ENCODE measurements around the gene EEF1A2. TPM values are rescaled to one million over a fixed set of nuclear protein-coding genes. Genes with fewer than 3 reads are reported as not detected.
A peak's percentile ranks its signal among the peaks of the same experiment; 100 is the strongest.

EEF1A2 gene
- polyA plus RNA-seq, 3 donors, result 0.08 TPM; not detected in 2

- Mint-ChIP-seq H3K9me3 (peaks cover 0 to 21% (median 11%) of the 10 kb centered on the region in 7 donors), H3K27ac (no peak overlapping the region), H3K27me3 (ENCODE audit: low read depth in 3 of 3) (peaks cover 8 to 13% (median 13%) of the 10 kb centered on the region in 3 donors), H3K4me1 (no peaks in the 10 kb centered on the region), H3K4me3 (no peak overlapping the region), H3K36me3 (no peaks in the 10 kb centered on the region)
- TF ChIP-seq, protein P1, sequence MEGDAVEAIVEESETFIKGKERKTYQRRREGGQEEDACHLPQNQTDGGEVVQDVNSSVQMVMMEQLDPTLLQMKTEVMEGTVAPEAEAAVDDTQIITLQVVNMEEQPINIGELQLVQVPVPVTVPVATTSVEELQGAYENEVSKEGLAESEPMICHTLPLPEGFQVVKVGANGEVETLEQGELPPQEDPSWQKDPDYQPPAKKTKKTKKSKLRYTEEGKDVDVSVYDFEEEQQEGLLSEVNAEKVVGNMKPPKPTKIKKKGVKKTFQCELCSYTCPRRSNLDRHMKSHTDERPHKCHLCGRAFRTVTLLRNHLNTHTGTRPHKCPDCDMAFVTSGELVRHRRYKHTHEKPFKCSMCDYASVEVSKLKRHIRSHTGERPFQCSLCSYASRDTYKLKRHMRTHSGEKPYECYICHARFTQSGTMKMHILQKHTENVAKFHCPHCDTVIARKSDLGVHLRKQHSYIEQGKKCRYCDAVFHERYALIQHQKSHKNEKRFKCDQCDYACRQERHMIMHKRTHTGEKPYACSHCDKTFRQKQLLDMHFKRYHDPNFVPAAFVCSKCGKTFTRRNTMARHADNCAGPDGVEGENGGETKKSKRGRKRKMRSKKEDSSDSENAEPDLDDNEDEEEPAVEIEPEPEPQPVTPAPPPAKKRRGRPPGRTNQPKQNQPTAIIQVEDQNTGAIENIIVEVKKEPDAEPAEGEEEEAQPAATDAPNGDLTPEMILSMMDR (IDR thresholded peaks at IDR 0.05), result no peak
- Histone ChIP-seq H3K79me2 (ENCODE audit: insufficient read depth, low read length) (no peaks in the 10 kb centered on the region), H3K4me1 (ENCODE audit: control insufficient read depth in 1 of 2, insufficient read depth in 2 of 2, low read length in 2 of 2) (no peaks in the 10 kb centered on the region), H3K27me3 (ENCODE audit: control insufficient read depth in 2 of 2, insufficient read depth in 2 of 2, low read length in 2 of 2) (peaks cover 0 to 9% of the 10 kb centered on the region in 2 donors), H3K27ac (ENCODE audit: low read depth in 1 of 2, low read length in 2 of 2) (no peak overlapping the region), H4K20me1 (ENCODE audit: insufficient read depth, low read length) (no peaks in the 10 kb centered on the region), H3K36me3 (replicated peaks in 1 of 2; ENCODE audit: control insufficient read depth in 1 of 2, insufficient read depth in 2 of 2, low read length in 2 of 2) (no peaks in the 10 kb centered on the region), H3K9me3 (replicated peaks in 1 of 2; ENCODE audit: control insufficient read depth in 1 of 2, insufficient read depth in 1 of 2, low read length in 2 of 2) (peaks cover 8 to 18% of the 10 kb centered on the region in 2 donors), H3K9ac (ENCODE audit: insufficient read depth, low read length, poor library complexity, severe bottlenecking) (no peak overlapping the region), H3K4me3 (replicated peaks in 1 of 3; ENCODE audit: low read depth in 2 of 3, low read length in 3 of 3) (no peak overlapping the region), H3K4me2 (replicated peaks; ENCODE audit: extremely low read depth, low read length, poor library complexity, severe bottlenecking) (no peak overlapping the region), H2AFZ (ENCODE audit: insufficient read depth, low read depth, low read length, poor library complexity, severe bottlenecking) (no peak overlapping the region)
- intact Hi-C loops (cut with micrococcal nuclease), result no loop called here
- WGBS (ENCODE audit: insufficient coverage), result 69% methylated on average over 23 of the region's 31 CpGs
- DNase-seq, result no peak
These were observed 52.5 kb downstream of the EEF1A2 start for GRCh38 chr20:63446216-63447024.

DNA sequence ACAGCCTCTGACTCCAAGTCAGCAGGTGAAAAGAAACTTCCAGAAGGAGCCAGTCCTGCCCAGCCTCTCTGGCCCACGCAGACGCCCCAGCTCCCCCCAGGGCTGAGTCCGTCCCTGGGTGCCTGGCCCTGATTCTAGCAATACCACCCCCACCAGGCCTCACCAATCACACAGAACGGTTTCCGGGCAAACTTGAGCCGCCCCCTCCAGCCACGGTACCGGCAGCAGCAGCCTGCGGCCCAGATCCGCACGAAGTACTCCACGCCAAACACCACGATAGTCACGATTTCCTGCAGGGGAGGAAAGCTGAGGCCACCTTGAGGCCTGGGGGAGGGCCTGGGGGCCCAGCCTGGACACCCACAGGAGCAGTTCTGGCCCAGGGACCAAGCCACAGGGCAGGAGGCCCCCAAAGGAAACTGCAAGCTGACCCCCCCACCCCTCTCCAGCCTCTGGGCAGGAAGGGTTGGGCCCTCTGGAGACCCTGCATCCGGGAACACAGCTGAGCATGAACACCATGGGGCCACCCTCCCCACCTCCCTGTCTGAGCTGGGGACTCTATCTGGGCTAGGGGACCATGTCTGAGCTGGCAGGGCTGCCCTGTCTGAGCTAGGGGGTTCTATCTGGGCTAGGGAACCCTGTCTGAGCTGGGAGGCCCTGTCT, 53.7 kb downstream of the EEF1A2 start:
- H3K9ac ChIP-seq (ENCODE audit: insufficient read depth, low read length, poor library complexity, severe bottlenecking), result no peak overlapping the region
- Mint-ChIP-seq H3K4me3 (no peak overlapping the region), H3K9me3 (peaks cover 0 to 21% (median 11%) of the 10 kb centered on the region in 7 donors), H3K27me3 (ENCODE audit: low read depth in 3 of 3) (peaks cover 13 to 18% (median 18%) of the 10 kb centered on the region in 3 donors), H3K4me1 (no peaks in the 10 kb centered on the region), H3K27ac (peak overlapping the region in 1 of 7 donors; percentile 82), H3K36me3 (no peaks in the 10 kb centered on the region)
- H3K27me3 ChIP-seq (ENCODE audit: control insufficient read depth in 2 of 2, insufficient read depth in 2 of 2, low read length in 2 of 2), result peaks cover 3 to 14% of the 10 kb centered on the region in 2 donors
- no peak overlapping the region for H2AFZ ChIP-seq (ENCODE audit: insufficient read depth, low read depth, low read length, poor library complexity, severe bottlenecking)
- no peak overlapping the region for H3K4me3 ChIP-seq (replicated peaks in 1 of 3; ENCODE audit: low read depth in 2 of 3, low read length in 3 of 3)
- no peak overlapping the region for H3K27ac ChIP-seq (ENCODE audit: low read depth in 1 of 2, low read length in 2 of 2)
- no peaks in the 10 kb centered on the region for H4K20me1 ChIP-seq (ENCODE audit: insufficient read depth, low read length)
- H3K36me3 ChIP-seq (replicated peaks in 1 of 2; ENCODE audit: control insufficient read depth in 1 of 2, insufficient read depth in 2 of 2, low read length in 2 of 2), result no peaks in the 10 kb centered on the region
- DNase-seq, result no peak
- H3K4me2 ChIP-seq (replicated peaks; ENCODE audit: extremely low read depth, low read length, poor library complexity, severe bottlenecking), result no peak overlapping the region
- no peaks in the 10 kb centered on the region for H3K79me2 ChIP-seq (ENCODE audit: insufficient read depth, low read length)
- TF ChIP-seq, protein P1 (IDR thresholded peaks at IDR 0.05), result no peak
- no peaks in the 10 kb centered on the region for H3K4me1 ChIP-seq (ENCODE audit: control insufficient read depth in 1 of 2, insufficient read depth in 2 of 2, low read length in 2 of 2)
- intact Hi-C loops (cut with micrococcal nuclease), result no loop called here
- WGBS (ENCODE audit: insufficient coverage), result 37% methylated on average over 10 of the region's 15 CpGs
- peaks cover 8 to 18% of the 10 kb centered on the region in 2 donors for H3K9me3 ChIP-seq (replicated peaks in 1 of 2; ENCODE audit: control insufficient read depth in 1 of 2, insufficient read depth in 1 of 2, low read length in 2 of 2)

Measured in CD14-positive monocyte (primary cell).